ENCODE results near the gene COQ7. TPM values are rescaled to one million over a fixed set of nuclear protein-coding genes. Genes with fewer than 3 reads are reported as not detected.

Gene COQ7
- total RNA-seq, 2 donors from 2014 or later: 19.6 to 27.3 TPM

GRCh38 chr16:19031738-19032137 is 35.7 kb upstream of the COQ7 start:
- no peak for DNase-seq (ENCODE audit: low spot score)
- no peak overlapping the region for H3K27ac ChIP-seq
- H3K4me3 ChIP-seq: no peak overlapping the region
- no peaks in the 10 kb centered on the region for H3K36me3 ChIP-seq
- no peaks in the 10 kb centered on the region for H3K27me3 ChIP-seq
- no peaks in the 10 kb centered on the region for H3K4me1 ChIP-seq
- TF ChIP-seq, protein P1, sequence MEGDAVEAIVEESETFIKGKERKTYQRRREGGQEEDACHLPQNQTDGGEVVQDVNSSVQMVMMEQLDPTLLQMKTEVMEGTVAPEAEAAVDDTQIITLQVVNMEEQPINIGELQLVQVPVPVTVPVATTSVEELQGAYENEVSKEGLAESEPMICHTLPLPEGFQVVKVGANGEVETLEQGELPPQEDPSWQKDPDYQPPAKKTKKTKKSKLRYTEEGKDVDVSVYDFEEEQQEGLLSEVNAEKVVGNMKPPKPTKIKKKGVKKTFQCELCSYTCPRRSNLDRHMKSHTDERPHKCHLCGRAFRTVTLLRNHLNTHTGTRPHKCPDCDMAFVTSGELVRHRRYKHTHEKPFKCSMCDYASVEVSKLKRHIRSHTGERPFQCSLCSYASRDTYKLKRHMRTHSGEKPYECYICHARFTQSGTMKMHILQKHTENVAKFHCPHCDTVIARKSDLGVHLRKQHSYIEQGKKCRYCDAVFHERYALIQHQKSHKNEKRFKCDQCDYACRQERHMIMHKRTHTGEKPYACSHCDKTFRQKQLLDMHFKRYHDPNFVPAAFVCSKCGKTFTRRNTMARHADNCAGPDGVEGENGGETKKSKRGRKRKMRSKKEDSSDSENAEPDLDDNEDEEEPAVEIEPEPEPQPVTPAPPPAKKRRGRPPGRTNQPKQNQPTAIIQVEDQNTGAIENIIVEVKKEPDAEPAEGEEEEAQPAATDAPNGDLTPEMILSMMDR (IDR thresholded peaks at IDR 0.05): no peak
- H3K9me3 ChIP-seq: no peaks in the 10 kb centered on the region

- Histone ChIP-seq H3K9me3 (no peaks in the 10 kb centered on the region), H3K4me3 (no peak overlapping the region), H3K27me3 (no peaks in the 10 kb centered on the region), H3K27ac (no peak overlapping the region), H3K4me1 (no peaks in the 10 kb centered on the region), H3K36me3 (no peaks in the 10 kb centered on the region)
- no peak for DNase-seq (ENCODE audit: low spot score)
- TF ChIP-seq, protein P1 (IDR thresholded peaks at IDR 0.05): no peak
Measured at GRCh38 chr16:19033761-19034160, 33.7 kb upstream of the COQ7 start.

- no peak overlapping the region for H3K27ac ChIP-seq
- H3K36me3 ChIP-seq: no peaks in the 10 kb centered on the region
- no peaks in the 10 kb centered on the region for H3K27me3 ChIP-seq
- no peaks in the 10 kb centered on the region for H3K4me1 ChIP-seq
- no peak overlapping the region for H3K4me3 ChIP-seq
- TF ChIP-seq, protein P1 (IDR thresholded peaks at IDR 0.05): no peak
- no peak for DNase-seq (ENCODE audit: low spot score)
- no peaks in the 10 kb centered on the region for H3K9me3 ChIP-seq
Measured at GRCh38 chr16:19040400-19040799, 27.0 kb upstream of the COQ7 start.

DNA sequence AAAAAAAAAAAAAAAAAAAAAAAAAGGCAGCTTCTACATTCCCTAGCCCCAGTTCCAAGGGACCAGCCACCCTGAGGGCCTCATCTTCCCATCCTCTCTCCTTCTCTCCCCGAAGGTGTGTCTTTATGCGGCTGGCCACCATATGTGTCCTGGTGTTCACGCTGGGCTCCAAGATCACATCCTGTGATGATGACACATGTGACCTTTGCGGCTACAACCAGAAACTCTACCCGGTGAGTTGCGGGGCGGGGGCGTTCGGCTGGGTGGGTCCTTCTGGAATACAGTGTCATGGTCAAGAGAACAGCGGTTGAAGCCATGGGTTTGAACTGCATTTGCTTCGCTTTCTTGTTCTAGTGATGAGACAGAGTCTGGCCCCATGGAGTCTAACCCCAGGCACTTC is 22.6 kb upstream of the COQ7 start:
- no peak overlapping the region for H3K4me3 ChIP-seq
- H3K27ac ChIP-seq: no peak overlapping the region
- no peaks in the 10 kb centered on the region for H3K27me3 ChIP-seq
- H3K36me3 ChIP-seq: no peaks in the 10 kb centered on the region
- TF ChIP-seq, protein P1 (IDR thresholded peaks at IDR 0.05): no peak
- H3K9me3 ChIP-seq: no peaks in the 10 kb centered on the region
- no peak for DNase-seq (ENCODE audit: low spot score)
- no peaks in the 10 kb centered on the region for H3K4me1 ChIP-seq

DNA sequence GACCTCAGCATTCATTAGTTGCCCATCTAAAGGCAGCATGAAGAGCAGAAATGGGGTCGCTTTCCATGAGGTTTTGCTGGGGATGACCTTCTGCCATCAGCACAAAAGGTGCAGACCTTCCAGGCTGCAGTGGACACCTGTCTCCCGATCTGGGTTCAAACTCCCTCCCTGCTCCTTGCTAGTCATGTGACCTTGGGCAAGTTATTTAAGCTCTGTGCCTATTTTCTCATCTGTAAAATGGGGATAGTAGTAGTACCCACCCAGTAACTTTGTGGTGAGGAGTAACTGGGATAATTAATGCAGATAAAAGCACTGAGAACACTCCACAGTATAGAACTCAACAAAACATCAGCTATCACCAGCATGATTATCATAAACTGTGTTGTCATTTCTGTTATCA is 21.4 kb upstream of the COQ7 start:
- TF ChIP-seq, protein P1 (IDR thresholded peaks at IDR 0.05): no peak
- H3K9me3 ChIP-seq: no peaks in the 10 kb centered on the region

DNA sequence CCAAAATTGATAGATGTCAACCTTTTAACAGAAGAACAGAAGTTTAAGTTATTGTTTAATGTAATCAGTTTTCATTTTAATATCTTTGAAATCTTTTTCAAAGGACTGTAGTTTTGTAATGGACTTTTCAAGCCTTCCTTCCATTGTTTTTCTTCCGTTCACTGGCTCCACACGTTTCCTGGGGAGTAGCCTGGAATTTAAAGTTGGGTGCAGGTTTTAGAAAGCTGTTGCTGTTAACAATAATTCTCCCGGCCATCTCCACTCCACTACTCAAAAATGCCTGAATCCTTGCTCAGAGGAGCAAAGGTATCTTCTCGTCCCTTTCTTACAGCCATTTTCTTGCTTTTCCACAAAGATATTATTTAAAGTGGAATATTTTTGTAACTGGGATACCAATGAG is 4.7 kb upstream of the COQ7 start:
- Histone ChIP-seq H3K27ac (no peak overlapping the region), H3K36me3 (no peaks in the 10 kb centered on the region), H3K9me3 (no peaks in the 10 kb centered on the region), H3K4me1 (no peaks in the 10 kb centered on the region), H3K27me3 (no peaks in the 10 kb centered on the region), H3K4me3 (no peak overlapping the region)
- no peak for DNase-seq (ENCODE audit: low spot score)
- TF ChIP-seq, protein P1 (IDR thresholded peaks at IDR 0.05): no peak

More for the DNA sequence above, 21.4 kb upstream of the COQ7 start:
- Histone ChIP-seq H3K27me3 (no peaks in the 10 kb centered on the region), H3K27ac (no peak overlapping the region), H3K36me3 (no peaks in the 10 kb centered on the region), H3K4me1 (no peaks in the 10 kb centered on the region), H3K4me3 (no peak overlapping the region)
- no peak for DNase-seq (ENCODE audit: low spot score)
